Measurements from ENCODE around the gene TENM3.

Gene TENM3

GRCh38 chr4:182585321-182585720 lies 342.1 kb downstream of the TENM3 start:
- peaks cover 0 to 8% (median 5%) of the 10 kb centered on the region in 5 donors for H3K9me3 ChIP-seq (ENCODE audit: control insufficient read depth in 5 of 5, low read length in 5 of 5)
- no peaks in the 10 kb centered on the region for H3K36me3 ChIP-seq (ENCODE audit: control insufficient read depth in 5 of 5, insufficient read depth in 5 of 5, low read length in 5 of 5)
- no peak overlapping the region for H3K9ac ChIP-seq (ENCODE audit: low read length in 5 of 5)
- H3K4me1 ChIP-seq (ENCODE audit: control insufficient read depth in 5 of 5, insufficient read depth in 5 of 5, low read length in 5 of 5) = no peaks in the 10 kb centered on the region
- no peak overlapping the region for H3K27ac ChIP-seq (ENCODE audit: low read depth, low read length)
- no peak overlapping the region for H3K4me3 ChIP-seq (ENCODE audit: low read depth in 1 of 5, low read length in 5 of 5)
- H3K27me3 ChIP-seq (ENCODE audit: control insufficient read depth in 5 of 5, insufficient read depth in 4 of 5, low read length in 5 of 5) = no peaks in the 10 kb centered on the region

GRCh38 chr4:182589100-182589499 lies 345.9 kb downstream of the TENM3 start:
- Histone ChIP-seq H3K9me3 (ENCODE audit: control insufficient read depth in 5 of 5, low read length in 5 of 5) (peaks cover 0 to 8% (median 5%) of the 10 kb centered on the region in 5 donors), H3K4me1 (ENCODE audit: control insufficient read depth in 5 of 5, insufficient read depth in 5 of 5, low read length in 5 of 5) (peaks cover 0 to 3% (median 0%) of the 10 kb centered on the region in 5 donors), H3K27me3 (ENCODE audit: control insufficient read depth in 5 of 5, insufficient read depth in 4 of 5, low read length in 5 of 5) (no peaks in the 10 kb centered on the region), H3K9ac (ENCODE audit: low read length in 5 of 5) (no peak overlapping the region), H3K36me3 (ENCODE audit: control insufficient read depth in 5 of 5, insufficient read depth in 5 of 5, low read length in 5 of 5) (no peaks in the 10 kb centered on the region), H3K4me3 (ENCODE audit: low read depth in 1 of 5, low read length in 5 of 5) (no peak overlapping the region), H3K27ac (ENCODE audit: low read depth, low read length) (no peak overlapping the region)

- Histone ChIP-seq H3K36me3 (ENCODE audit: control insufficient read depth in 5 of 5, insufficient read depth in 5 of 5, low read length in 5 of 5) (no peaks in the 10 kb centered on the region), H3K9ac (ENCODE audit: low read length in 5 of 5) (no peak overlapping the region), H3K9me3 (ENCODE audit: control insufficient read depth in 5 of 5, low read length in 5 of 5) (peaks cover 0 to 7% (median 5%) of the 10 kb centered on the region in 5 donors), H3K4me1 (ENCODE audit: control insufficient read depth in 5 of 5, insufficient read depth in 5 of 5, low read length in 5 of 5) (peaks cover 0 to 3% (median 0%) of the 10 kb centered on the region in 5 donors), H3K27me3 (ENCODE audit: control insufficient read depth in 5 of 5, insufficient read depth in 4 of 5, low read length in 5 of 5) (no peaks in the 10 kb centered on the region), H3K27ac (ENCODE audit: low read depth, low read length) (no peak overlapping the region), H3K4me3 (ENCODE audit: low read depth in 1 of 5, low read length in 5 of 5) (no peak overlapping the region)
These were observed 350.2 kb downstream of the TENM3 start for GRCh38 chr4:182593402-182593801.

DNA sequence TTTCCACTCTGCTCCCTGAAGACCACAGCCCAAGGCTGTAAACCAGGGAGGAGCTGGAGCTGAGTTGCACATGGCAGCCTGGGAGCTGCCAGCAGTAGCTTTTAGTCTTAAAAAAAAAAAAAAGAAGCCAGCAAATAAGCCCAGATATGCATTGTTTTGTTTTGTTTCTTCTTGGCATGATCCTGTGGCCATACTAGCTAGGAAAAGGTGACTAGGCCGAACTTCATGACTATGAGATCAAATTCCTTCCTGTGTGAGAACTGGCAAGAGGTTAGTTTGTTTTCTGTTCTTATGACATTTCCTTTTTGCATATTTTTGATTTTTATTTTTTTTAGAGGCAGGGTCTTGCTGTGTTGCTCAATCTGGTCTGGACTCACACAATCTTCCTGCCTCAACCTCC lies 350.7 kb downstream of the TENM3 start:
- Histone ChIP-seq H3K36me3 (ENCODE audit: control insufficient read depth in 5 of 5, insufficient read depth in 5 of 5, low read length in 5 of 5) (no peaks in the 10 kb centered on the region), H3K9ac (ENCODE audit: low read length in 5 of 5) (no peak overlapping the region), H3K27me3 (ENCODE audit: control insufficient read depth in 5 of 5, insufficient read depth in 4 of 5, low read length in 5 of 5) (no peaks in the 10 kb centered on the region), H3K4me3 (ENCODE audit: low read depth in 1 of 5, low read length in 5 of 5) (no peak overlapping the region), H3K27ac (ENCODE audit: low read depth, low read length) (no peak overlapping the region), H3K4me1 (ENCODE audit: control insufficient read depth in 5 of 5, insufficient read depth in 5 of 5, low read length in 5 of 5) (peaks cover 0 to 3% (median 0%) of the 10 kb centered on the region in 5 donors), H3K9me3 (ENCODE audit: control insufficient read depth in 5 of 5, low read length in 5 of 5) (peaks cover 0 to 5% (median 3%) of the 10 kb centered on the region in 5 donors)

GRCh38 chr4:182600093-182600492 lies 356.9 kb downstream of the TENM3 start:
- peaks cover 0 to 14% (median 3%) of the 10 kb centered on the region in 5 donors for H3K36me3 ChIP-seq (ENCODE audit: control insufficient read depth in 5 of 5, insufficient read depth in 5 of 5, low read length in 5 of 5)
- H3K9me3 ChIP-seq (ENCODE audit: control insufficient read depth in 5 of 5, low read length in 5 of 5) = no peaks in the 10 kb centered on the region
- H3K4me1 ChIP-seq (ENCODE audit: control insufficient read depth in 5 of 5, insufficient read depth in 5 of 5, low read length in 5 of 5) = no peaks in the 10 kb centered on the region
- H3K4me3 ChIP-seq (ENCODE audit: low read depth in 1 of 5, low read length in 5 of 5) = no peak overlapping the region
- H3K27ac ChIP-seq (ENCODE audit: low read depth, low read length) = no peak overlapping the region
- H3K27me3 ChIP-seq (ENCODE audit: control insufficient read depth in 5 of 5, insufficient read depth in 4 of 5, low read length in 5 of 5) = no peaks in the 10 kb centered on the region
- H3K9ac ChIP-seq (ENCODE audit: low read length in 5 of 5) = no peak overlapping the region

DNA sequence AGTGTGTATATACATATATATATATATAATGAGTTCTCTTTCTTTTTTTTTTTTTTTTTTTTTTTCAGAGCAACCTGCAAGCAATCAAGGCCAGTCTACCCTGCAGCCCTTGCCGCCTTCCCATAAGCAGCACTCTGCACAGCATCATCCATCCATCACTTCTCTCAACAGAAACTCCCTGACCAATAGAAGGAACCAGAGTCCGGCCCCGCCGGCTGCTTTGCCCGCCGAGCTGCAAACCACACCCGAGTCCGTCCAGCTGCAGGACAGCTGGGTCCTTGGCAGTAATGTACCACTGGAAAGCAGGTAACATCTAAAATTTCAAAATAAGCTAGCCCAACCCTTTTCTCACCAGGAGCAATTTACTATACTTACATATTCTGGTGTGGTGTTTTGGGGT lies 357.7 kb downstream of the TENM3 start:
- H3K36me3 ChIP-seq (ENCODE audit: control insufficient read depth in 5 of 5, insufficient read depth in 5 of 5, low read length in 5 of 5) = peaks cover 0 to 14% (median 3%) of the 10 kb centered on the region in 5 donors
- H3K9ac ChIP-seq (ENCODE audit: low read length in 5 of 5) = no peak overlapping the region
- H3K27me3 ChIP-seq (ENCODE audit: control insufficient read depth in 5 of 5, insufficient read depth in 4 of 5, low read length in 5 of 5) = no peaks in the 10 kb centered on the region
- no peak overlapping the region for H3K4me3 ChIP-seq (ENCODE audit: low read depth in 1 of 5, low read length in 5 of 5)
- H3K4me1 ChIP-seq (ENCODE audit: control insufficient read depth in 5 of 5, insufficient read depth in 5 of 5, low read length in 5 of 5) = no peaks in the 10 kb centered on the region
- H3K9me3 ChIP-seq (ENCODE audit: control insufficient read depth in 5 of 5, low read length in 5 of 5) = no peaks in the 10 kb centered on the region
- no peak overlapping the region for H3K27ac ChIP-seq (ENCODE audit: low read depth, low read length)

GRCh38 chr4:182604161-182604622 lies 361.0 kb downstream of the TENM3 start:
- Histone ChIP-seq H3K4me1 (ENCODE audit: control insufficient read depth in 5 of 5, insufficient read depth in 5 of 5, low read length in 5 of 5) (no peaks in the 10 kb centered on the region), H3K27me3 (ENCODE audit: control insufficient read depth in 5 of 5, insufficient read depth in 4 of 5, low read length in 5 of 5) (no peaks in the 10 kb centered on the region), H3K9me3 (ENCODE audit: control insufficient read depth in 5 of 5, low read length in 5 of 5) (no peaks in the 10 kb centered on the region), H3K4me3 (ENCODE audit: low read depth in 1 of 5, low read length in 5 of 5) (no peak overlapping the region), H3K27ac (ENCODE audit: low read depth, low read length) (no peak overlapping the region), H3K36me3 (ENCODE audit: control insufficient read depth in 5 of 5, insufficient read depth in 5 of 5, low read length in 5 of 5) (peaks cover 0 to 14% (median 3%) of the 10 kb centered on the region in 5 donors), H3K9ac (ENCODE audit: low read length in 5 of 5) (no peak overlapping the region)

DNA sequence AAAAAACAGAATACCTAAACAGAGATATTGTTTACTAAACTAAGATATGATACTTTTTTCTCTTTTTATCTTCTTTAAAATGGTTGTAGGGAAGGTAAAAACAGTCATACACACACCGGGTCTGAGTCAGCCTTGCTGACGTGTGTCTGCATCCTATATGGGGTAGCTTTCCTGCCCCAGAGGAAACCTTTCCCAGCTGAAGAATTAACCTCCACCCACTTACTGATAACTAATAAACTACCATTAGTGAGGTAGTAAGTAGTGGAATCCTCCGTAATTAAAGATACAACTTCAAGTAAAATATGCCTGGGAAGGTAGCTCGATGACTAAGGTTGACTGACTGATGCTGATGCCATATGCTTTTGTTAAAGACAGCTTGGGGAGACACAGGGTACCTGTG lies 361.8 kb downstream of the TENM3 start:
- Histone ChIP-seq H3K9ac (ENCODE audit: low read length in 5 of 5) (no peak overlapping the region), H3K4me1 (ENCODE audit: control insufficient read depth in 5 of 5, insufficient read depth in 5 of 5, low read length in 5 of 5) (no peaks in the 10 kb centered on the region), H3K4me3 (ENCODE audit: low read depth in 1 of 5, low read length in 5 of 5) (no peak overlapping the region), H3K36me3 (ENCODE audit: control insufficient read depth in 5 of 5, insufficient read depth in 5 of 5, low read length in 5 of 5) (peaks cover 0 to 19% (median 3%) of the 10 kb centered on the region in 5 donors), H3K9me3 (ENCODE audit: control insufficient read depth in 5 of 5, low read length in 5 of 5) (no peaks in the 10 kb centered on the region), H3K27me3 (ENCODE audit: control insufficient read depth in 5 of 5, insufficient read depth in 4 of 5, low read length in 5 of 5) (no peaks in the 10 kb centered on the region), H3K27ac (ENCODE audit: low read depth, low read length) (no peak overlapping the region)

GRCh38 chr4:182608525-182608924 lies 365.3 kb downstream of the TENM3 start:
- no peaks in the 10 kb centered on the region for H3K9me3 ChIP-seq (ENCODE audit: control insufficient read depth in 5 of 5, low read length in 5 of 5)
- H3K9ac ChIP-seq (ENCODE audit: low read length in 5 of 5) = no peak overlapping the region
- H3K4me3 ChIP-seq (ENCODE audit: low read depth in 1 of 5, low read length in 5 of 5) = no peak overlapping the region
- peaks cover 0 to 6% (median 0%) of the 10 kb centered on the region in 5 donors for H3K36me3 ChIP-seq (ENCODE audit: control insufficient read depth in 5 of 5, insufficient read depth in 5 of 5, low read length in 5 of 5)
- no peaks in the 10 kb centered on the region for H3K4me1 ChIP-seq (ENCODE audit: control insufficient read depth in 5 of 5, insufficient read depth in 5 of 5, low read length in 5 of 5)
- no peaks in the 10 kb centered on the region for H3K27me3 ChIP-seq (ENCODE audit: control insufficient read depth in 5 of 5, insufficient read depth in 4 of 5, low read length in 5 of 5)
- H3K27ac ChIP-seq (ENCODE audit: low read depth, low read length) = no peak overlapping the region

DNA sequence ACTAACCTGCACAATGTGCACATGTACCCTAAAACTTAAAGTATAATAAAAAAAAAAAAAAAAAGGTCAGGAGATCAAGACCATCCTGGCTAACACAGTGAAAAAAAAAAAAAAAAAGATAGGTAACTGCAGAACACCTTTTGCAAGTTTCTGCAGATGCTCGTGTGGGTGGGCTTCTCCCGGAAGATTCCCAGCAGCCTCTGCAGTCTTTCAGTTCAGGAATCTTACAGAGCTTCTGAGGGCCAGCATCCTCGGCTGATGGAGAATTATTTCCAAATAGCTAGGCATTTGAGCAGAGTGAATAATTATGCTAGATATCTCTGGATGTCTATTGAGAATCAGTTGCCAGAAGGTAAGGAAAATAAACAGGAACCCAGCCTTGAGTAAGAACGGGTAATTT lies 373.3 kb downstream of the TENM3 start:
- H3K36me3 ChIP-seq (ENCODE audit: control insufficient read depth in 5 of 5, insufficient read depth in 5 of 5, low read length in 5 of 5) = no peaks in the 10 kb centered on the region
- H3K9me3 ChIP-seq (ENCODE audit: control insufficient read depth in 5 of 5, low read length in 5 of 5) = no peaks in the 10 kb centered on the region
- H3K9ac ChIP-seq (ENCODE audit: low read length in 5 of 5) = no peak overlapping the region
- H3K27ac ChIP-seq (ENCODE audit: low read depth, low read length) = no peak overlapping the region
- H3K4me1 ChIP-seq (ENCODE audit: control insufficient read depth in 5 of 5, insufficient read depth in 5 of 5, low read length in 5 of 5) = no peaks in the 10 kb centered on the region
- no peaks in the 10 kb centered on the region for H3K27me3 ChIP-seq (ENCODE audit: control insufficient read depth in 5 of 5, insufficient read depth in 4 of 5, low read length in 5 of 5)
- no peak overlapping the region for H3K4me3 ChIP-seq (ENCODE audit: low read depth in 1 of 5, low read length in 5 of 5)

- Histone ChIP-seq H3K9me3 (ENCODE audit: control insufficient read depth in 5 of 5, low read length in 5 of 5) (no peaks in the 10 kb centered on the region), H3K4me3 (ENCODE audit: low read depth in 1 of 5, low read length in 5 of 5) (no peak overlapping the region), H3K27ac (ENCODE audit: low read depth, low read length) (no peak overlapping the region), H3K9ac (ENCODE audit: low read length in 5 of 5) (no peak overlapping the region), H3K36me3 (ENCODE audit: control insufficient read depth in 5 of 5, insufficient read depth in 5 of 5, low read length in 5 of 5) (no peaks in the 10 kb centered on the region), H3K4me1 (ENCODE audit: control insufficient read depth in 5 of 5, insufficient read depth in 5 of 5, low read length in 5 of 5) (no peaks in the 10 kb centered on the region), H3K27me3 (ENCODE audit: control insufficient read depth in 5 of 5, insufficient read depth in 4 of 5, low read length in 5 of 5) (no peaks in the 10 kb centered on the region)
These were observed 376.5 kb downstream of the TENM3 start for GRCh38 chr4:182619660-182620059.
